Occipital lobe (tissue), 2 donors: ENCODE results near the gene WNT8B. TPM values are rescaled to one million over a fixed set of nuclear protein-coding genes. Genes with fewer than 3 reads are reported as not detected.

ENCODE experiments used
- DNase-seq: peaks from one replicate; lab custom pipeline; 2025; lab: John Stamatoyannopoulos, UW
- total RNA-seq: library from RNA; depleted of rRNA; stranded (reverse); fragments of >200 nt; gene quantifications from one replicate; pipeline ENCODE4 v1.2.3, GENCODE V29; 2014

The WNT8B gene
- total RNA-seq: not detected

DNA sequence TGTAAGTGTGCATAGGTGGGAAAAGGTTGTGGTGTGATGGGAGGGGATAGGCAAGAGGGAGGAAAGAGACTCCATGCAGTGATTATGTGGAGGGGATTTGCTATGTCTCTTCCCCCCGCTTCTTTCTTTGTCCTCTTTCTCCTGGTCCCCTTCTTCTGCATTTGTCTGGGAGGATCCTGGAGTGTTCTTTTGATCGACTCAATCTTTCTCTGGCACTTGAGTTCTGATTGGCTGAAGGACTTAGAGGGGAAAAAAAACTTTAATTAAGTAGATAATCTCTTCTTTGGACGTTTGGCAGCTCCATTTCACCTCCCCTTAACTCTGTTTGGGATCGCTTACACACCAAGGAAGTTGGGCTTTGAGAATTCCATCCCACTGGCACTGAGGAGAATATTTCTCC is at the start of gene WNT8B:
TSS of gene WNT8B (plus strand) at position 301 of the 400 bp plus-strand sequence. CDS start 160 bp downstream, outside the sequence.
- DNase-seq: no peak

DNA sequence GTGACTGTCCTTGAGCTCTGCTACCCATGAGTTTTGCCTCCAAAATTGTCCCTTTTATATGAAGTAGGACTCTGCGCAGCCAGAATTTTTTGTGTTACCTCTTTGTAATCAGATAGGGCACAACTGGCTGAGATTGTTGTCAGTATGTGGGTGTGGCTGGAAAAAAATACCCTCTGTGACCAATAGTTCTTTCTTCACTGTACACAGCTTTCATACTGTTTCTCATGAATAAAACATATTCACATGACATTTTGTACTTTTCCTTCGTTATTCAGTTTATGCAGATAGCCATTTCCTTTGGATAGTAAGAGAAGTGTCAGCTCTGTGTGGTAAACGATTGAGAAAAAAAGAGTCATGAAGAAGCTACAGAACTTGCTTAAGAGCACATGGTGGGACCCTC is 49.6 kb upstream of the WNT8B start:
- DNase-seq: no peak

GRCh38 chr10:100419911-100420449 is 42.8 kb upstream of the WNT8B start:
- no peak for DNase-seq

DNA sequence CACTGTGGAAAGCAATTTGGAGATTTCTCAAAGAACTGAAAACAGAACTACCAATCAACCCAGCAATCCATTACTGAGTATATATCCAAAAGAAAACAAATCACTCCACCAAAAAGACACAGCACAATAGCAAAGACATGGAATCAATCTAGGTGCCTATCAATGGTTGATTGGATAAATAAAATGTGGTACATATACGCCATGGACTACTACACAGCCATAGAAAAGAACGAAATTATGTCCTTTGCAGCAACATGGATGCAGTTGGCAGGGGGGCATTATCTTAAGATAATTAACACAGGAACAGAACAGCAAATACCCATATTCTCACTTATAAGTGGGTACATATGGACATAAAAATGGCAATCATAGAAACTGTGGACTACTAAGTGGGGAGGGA is 35.4 kb upstream of the WNT8B start:
- no peak for DNase-seq

- peak; percentile 70 for DNase-seq
Measured at GRCh38 chr10:100433253-100434240, 29.3 kb upstream of the WNT8B start.

- DNase-seq: no peak
Measured at GRCh38 chr10:100436255-100436654, 26.6 kb upstream of the WNT8B start.

DNA sequence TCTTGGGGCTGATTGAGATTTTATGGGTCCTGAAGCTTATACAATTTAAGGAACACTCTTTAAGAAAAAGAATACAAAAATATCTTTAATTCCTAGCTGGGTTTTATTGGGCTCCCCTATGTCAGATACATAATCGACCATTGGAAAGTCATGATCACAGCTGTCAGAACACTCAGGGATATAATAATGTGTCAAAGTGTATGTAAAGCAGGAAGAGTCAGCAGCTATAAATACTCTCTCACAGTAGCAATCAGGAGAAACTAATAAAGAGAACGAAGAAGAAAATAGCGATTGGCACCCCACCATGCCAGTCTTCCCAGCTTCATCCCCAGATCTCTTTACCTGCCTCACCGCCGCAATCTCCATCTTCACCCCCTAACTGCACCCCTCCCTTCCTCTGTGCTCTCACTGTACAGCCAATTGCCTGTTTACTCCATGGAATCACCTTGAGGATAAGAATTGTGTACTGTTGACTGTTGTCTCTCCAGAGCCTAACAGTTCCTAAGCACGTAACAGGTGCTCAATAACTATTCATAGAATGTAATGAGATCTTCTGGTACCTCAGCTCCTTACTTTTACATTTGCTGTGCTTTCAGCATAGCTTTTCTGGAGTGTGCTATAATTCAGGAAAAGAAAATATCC is 24.0 kb upstream of the WNT8B start:
- DNase-seq: no peak

DNA sequence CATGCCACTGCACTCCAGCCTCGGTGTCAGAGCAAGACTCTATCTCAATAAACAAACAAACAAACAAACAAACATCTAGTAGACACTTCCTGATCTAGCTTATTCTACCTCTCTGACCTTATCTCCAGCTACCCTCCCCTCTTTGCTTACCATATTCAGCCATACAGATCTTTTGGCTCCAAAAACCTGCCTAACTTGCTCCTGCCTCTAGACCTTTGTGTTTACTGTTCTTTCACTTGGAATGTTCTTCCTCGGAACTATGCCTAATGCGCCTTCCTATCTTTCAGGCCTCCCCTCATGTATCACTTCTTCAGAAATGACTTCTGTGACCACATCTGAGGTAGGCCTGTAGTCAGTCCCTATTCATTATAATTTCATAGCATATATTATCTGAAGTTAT is 20.3 kb upstream of the WNT8B start:
- DNase-seq: no peak

DNA sequence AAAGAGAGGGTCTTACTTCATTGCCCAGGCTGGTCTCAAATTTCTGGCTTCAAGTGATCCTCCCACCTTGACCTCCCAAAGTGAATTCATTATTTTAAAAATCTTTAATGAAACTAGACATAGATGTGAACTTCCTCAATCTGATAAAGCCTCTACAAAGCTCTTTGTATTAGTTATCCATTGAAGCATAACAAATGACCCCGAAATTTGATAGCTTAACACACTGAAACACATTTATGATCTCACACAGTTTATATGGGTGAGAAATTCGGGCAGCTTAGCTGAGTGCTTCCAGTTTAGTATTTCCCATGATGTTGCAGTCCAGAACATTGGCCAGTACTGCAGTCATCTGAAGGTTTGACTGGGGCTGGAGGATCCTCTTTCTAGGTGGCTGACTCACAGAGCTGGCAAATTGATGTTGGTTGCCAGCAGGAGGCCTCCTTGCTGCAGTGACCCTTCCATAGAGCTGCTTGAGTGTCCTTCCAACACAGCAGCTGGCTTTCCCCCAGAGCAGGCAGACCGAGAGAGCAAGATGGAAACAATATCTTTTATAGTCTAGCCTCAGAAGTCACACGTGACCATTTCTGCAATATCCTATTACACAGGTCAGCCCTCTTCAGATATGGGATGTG is 16.6 kb upstream of the WNT8B start:
- no peak for DNase-seq

GRCh38 chr10:100447663-100448062 is 15.1 kb upstream of the WNT8B start:
- DNase-seq: no peak

DNA sequence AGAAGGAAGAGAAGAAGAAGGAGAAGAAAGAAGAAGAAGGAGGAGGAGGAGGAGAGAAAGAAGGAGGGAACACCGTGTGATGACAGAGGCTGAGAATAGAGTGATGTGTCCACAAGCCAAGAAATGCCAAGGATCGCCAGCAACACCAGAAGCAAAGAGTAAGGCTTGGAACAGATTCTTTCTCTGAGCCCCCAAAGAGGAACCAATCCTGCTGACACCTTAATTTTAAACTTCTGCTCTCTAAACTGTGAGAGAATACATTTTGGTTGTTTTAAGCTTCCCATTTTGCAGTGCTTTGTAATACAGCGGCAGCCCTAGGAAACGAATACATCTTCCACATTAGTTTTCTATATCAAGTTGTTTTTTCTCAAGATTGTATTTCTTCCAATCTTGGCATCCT is 13.9 kb upstream of the WNT8B start:
- DNase-seq: no peak

GRCh38 chr10:100468322-100468721 is 5.5 kb downstream of the WNT8B start:
- no peak for DNase-seq

GRCh38 chr10:100468978-100469377 is 6.2 kb downstream of the WNT8B start:
- no peak for DNase-seq

DNA sequence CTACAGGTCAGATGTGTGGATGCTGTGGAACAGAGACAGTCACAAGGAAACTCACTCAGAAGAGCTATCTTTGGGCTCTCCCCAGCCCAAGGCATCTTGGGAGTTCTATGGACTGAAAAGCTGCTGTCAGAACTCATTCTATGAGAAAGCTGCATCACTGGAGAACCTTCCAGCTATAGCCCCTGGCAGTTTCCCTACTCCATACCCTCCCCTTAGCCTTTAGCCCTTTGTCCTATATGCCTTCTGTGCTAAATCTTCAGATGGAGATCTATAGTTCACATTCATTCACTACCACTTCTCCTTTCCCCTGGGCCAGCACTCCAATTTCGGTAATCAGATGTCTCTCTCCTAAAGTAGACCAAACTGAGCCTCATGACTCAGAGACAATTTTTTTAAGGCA is 6.9 kb downstream of the WNT8B start:
- DNase-seq: no peak

DNA sequence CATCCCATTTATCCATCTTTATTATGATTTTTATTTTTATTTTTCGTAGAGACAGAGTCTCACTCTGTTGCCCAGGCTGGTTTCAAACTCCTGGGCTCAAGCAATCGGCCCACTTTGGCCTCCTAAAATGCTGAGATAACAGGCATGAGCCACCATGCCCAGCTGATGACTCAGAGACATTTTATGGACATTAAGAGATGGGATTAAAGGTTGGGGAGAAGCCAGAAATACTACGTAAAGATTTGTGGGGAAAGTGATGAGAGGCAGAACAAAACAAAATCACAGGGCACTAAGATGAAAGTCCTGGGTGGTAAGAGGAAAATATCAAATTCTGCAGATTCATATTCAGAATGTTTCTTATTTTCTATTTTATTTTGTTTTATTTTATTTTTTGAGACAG is 7.6 kb downstream of the WNT8B start:
- no peak for DNase-seq

DNA sequence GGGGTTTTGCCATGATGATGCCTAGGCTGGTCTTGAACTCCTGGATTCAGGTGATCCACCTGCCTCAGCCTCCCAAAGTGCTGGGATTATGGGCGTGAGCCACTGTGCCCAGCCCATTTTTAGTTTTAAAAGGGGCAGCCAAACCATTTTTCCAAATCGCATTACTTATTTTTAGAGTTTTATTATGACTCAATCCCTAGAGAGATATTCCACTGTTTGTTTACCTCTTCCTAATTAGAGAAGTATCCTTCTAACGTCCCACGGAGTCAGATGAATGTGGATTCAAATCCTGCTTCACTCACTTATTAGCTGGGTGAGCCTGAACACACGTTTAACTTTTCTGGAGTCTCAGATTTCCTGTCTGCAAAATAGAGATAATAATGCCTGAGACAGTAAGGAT is 15.2 kb downstream of the WNT8B start:
- no peak for DNase-seq

- DNase-seq: no peak
Measured at GRCh38 chr10:100479037-100479436, 16.2 kb downstream of the WNT8B start.

DNA sequence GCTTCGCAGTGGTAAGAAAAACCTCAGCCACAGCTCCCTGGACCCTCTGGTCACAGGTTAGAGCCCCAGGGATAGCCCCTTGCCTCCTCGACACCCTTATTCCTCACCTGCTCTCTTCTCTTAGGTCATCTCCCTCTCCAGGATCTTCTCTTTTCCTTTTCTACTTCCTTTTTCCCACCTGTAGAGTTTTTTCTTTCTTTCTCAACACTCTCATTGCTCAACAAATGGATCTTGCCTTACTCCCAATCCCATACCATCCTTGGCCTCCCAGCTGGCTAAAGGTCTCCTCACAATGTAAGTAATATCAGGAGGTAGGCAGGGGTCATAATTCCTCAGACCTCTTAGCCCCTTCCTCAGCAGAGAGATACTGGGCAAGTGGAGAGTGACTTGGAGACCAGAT is 17.2 kb downstream of the WNT8B start:
- no peak for DNase-seq

- peak; percentile 77 for DNase-seq
Measured at GRCh38 chr10:100481462-100482081, 18.8 kb downstream of the WNT8B start.

GRCh38 chr10:100482181-100482833 is 19.5 kb downstream of the WNT8B start:
- peak; percentile 40 for DNase-seq

- no peak for DNase-seq
Measured at GRCh38 chr10:100482834-100483185, 20.0 kb downstream of the WNT8B start.
